NK-92 treated with Interleukin-12 subunit alpha and Interleukin-12 subunit beta, amount 100 ng/mL, for 24 hours (cell line): ENCODE results near the gene TMEM178B.
"Not testable (repeated sequence)": the region's sequence is repeated elsewhere in the genome, so short reads cannot be mapped to it uniquely, and the experiment has no call there.

Experiments
- DNase-seq: peaks from one replicate; lab custom pipeline; 2025; lab: John Stamatoyannopoulos, UW

The TMEM178B gene

DNA sequence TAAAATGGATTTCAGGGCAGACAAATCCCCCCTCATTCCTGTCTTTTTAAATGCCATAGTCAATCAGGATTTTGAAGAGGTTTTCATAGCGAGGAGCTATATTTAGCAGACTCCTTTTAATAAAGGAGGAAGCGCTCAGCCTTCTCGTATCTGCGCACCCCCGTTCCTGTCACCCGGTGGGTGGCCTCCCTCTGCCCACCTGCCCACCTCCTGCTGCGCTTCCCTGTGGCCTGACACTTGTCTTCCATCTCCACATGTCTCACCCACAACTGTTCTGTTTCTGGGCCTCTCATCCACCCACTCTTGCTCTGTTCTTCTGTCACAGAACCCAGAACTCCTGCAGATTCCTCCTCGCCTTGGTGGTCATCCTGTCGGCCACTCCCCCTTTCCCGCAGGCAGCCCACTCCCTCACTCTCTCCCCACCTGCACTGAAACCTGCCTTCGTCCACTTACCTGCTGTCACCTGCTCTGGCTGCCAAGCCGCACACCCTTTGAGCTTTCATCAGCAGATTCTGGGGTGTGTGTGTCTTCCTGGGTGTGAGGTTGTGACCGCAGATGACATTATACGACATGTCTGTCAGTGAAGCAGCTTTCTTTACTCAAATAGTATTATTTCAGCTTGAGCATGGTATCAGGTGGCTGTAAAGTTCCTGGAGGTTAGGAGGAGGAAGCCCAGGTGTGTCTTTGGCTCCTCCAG, 313.8 kb downstream of the TMEM178B start:
- no peak for DNase-seq

GRCh38 chr7:141389140-141389796, 315.4 kb downstream of the TMEM178B start:
- no peak for DNase-seq

DNA sequence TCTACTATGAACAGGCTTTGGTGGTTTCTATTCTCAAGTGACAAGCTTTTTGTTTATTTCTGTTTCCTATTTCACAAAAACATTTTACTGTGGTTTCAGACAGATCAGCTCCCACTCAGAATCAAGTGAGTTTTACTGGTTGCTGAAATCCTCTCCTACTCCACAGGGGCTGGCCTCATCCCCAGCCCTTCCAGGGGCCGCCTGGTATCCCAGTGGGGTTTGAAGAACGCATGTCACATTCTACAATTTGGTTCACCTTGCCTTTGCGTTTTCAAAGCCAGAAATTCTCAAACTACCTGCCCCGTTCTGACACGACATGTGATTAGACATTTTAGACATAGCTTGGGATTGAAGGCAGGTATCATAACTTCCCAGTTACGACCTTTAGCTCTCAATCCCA, 316.5 kb downstream of the TMEM178B start:
- DNase-seq = no peak

- no peak for DNase-seq
Observed at GRCh38 chr7:141393056-141393455, 319.2 kb downstream of the TMEM178B start.

GRCh38 chr7:141397236-141398163, 323.6 kb downstream of the TMEM178B start:
- DNase-seq = no peak

DNA sequence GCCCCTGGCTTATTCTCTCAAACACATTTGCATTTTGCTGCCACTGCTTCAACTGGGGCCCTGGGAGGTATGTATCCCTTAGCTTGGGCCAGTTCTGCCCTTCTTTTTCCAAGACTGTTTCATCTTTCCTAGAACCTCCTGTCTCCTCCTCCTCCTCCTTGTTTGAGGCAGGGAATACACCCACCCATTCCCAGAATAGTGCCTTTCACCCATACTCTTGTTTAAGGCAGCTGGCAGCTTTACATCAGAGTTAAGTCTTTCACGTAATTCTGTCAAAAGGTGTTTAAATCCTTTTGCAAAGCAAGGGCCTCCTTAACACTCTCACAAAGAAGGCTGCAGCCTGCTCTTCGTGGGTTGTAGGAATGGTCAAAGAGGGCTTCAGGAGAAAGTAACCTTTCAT, 326.5 kb downstream of the TMEM178B start:
- DNase-seq = no peak

GRCh38 chr7:141402277-141402996, 328.6 kb downstream of the TMEM178B start:
- no peak for DNase-seq

DNA sequence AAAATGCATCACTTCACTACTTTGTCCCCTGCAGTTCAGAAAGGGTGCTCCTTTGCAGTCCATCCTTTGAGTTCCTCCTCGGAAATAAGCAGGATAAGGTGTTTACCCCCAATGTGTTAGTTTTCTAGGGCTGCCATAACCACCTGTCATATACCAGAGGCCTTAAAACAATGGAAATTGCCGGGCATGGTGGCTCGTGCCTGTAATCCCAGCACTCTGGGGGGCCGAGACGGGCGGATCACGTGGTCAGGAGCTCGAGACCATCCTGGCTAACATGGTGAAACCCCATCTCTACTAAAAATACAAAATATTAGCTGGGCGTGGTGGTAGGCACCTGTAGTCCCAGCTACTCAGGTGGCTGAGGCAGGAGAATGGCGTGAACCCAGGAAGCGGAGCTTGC, 330.0 kb downstream of the TMEM178B start:
- not testable (repeated sequence) for DNase-seq

DNA sequence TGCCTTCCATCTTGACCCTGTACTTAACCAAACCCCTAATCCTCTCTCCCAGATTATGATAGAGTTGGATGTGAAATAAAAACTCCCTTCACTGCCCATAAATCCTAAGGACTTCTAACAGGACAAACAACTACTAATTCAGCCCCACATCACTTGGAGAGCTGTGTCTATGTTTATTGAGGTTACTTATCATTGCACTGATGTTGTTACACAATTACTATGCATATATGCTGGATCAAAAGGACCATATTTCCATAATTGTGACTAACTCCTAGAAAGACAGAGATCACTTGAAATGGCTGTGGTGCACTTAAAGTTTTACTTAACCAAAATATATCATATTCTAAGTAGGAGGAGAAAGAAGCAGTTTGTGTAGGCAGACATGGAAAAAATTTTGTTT, 332.5 kb downstream of the TMEM178B start:
- no peak for DNase-seq

DNA sequence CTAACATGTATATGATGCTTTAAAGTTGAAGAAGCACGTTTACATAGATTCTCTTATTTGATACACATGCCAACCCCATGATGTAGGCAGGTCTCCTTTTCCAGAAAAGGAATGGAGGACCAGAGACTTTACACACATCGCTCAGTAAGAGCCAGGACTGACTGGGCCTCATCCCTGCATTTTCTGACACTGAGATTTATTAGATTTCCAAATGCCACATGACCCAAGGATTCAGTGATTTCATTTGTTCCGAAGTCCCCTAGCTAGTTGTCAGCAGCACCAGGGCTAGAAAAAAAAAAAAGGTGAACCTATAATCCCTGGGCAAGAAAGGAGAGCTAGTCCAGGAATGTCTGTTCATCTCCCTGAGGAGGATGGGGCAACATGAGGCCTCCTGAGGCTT, 334.0 kb downstream of the TMEM178B start:
- no peak for DNase-seq

DNA sequence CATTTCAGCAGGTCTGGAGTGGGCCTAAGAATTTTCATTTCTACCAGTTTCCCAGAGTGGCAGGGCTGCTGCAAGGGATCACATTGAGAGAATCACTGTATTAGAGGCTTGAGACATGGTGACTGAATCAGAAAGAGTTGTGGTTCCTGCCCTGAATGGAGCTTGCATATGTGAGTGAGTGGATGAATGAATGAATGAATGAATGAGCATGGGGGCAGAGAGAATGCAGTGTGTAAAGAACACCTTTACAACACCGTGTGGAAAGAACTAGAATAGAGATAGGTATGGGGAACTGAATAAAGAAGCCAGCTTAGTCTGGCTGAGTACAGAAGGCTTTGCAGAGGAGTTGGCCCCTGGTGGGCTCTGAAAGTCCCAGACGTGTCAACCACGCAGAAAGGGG, 334.6 kb downstream of the TMEM178B start:
- no peak for DNase-seq

DNA sequence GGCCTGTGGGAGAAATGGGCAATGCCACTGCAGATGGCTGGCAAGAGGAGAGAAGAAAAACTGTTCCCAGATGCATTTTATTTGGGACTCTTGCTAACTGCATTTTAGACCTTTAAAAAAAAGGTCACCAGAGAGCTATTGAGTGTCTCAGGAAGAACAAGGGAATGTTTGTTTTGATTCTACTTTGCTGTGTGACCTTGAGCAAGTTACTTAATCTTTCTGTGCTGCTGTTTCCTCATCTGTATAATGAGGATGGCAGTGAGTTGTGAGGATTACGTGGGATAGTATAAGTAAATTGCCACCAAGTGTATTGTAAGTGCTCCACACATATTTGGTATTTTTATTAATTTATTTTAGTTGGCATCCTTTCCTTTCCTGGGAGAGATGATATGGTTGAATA, 335.4 kb downstream of the TMEM178B start:
- DNase-seq = no peak

- no peak for DNase-seq
Observed at GRCh38 chr7:141409801-141410329, 336.0 kb downstream of the TMEM178B start.

- DNase-seq = no peak
Observed at GRCh38 chr7:141410353-141411000, 336.6 kb downstream of the TMEM178B start.

DNA sequence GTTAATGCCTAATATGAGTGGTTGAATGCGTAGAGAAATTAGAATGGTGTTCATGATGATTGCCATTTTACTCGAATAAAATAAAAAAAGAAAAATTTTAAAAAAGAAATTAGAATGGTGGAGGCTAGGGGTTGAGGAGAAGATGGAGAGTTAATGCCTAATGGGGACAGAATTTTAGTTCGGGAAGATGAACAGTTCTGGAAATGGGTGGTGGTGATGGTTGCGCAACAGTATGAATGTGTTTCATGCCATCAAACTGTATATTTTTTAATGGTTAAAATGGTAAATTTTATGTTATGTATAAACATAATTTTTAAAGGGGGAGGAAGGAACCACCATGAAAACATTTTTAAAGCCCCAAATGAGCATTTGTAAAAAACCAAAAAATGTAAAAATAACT, 337.3 kb downstream of the TMEM178B start:
- DNase-seq = no peak

GRCh38 chr7:141415999-141416398, 342.1 kb downstream of the TMEM178B start:
- DNase-seq = no peak

DNA sequence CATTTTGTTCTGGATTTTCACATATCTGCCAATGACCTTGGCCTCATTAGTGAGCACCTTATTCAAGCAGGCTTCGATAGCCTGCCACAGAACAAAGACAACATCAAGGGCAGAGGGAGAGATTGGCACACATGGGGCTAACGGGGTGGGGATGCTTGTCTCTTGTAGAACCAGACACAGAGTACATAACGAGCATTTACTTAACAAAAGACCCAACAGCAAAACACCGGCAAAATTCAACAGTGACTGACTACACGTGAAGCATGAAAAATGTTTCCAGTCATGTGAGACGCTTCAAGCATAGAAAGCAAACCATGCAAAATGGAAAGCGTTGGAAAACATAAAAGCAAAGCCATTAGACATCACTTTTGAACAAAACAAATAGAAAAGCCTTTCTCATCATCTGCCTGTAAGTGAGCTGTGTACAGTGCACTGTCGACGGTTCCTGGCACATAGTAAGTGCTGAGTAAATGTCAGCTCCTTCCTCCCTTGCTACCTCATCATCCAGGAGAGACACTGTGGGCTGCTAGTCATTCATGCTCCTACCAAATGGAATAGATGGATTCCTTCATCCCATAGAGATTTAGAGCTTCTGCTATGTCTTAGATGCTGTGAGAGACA, 342.9 kb downstream of the TMEM178B start:
- no peak for DNase-seq

- DNase-seq = no peak
Observed at GRCh38 chr7:141417506-141417905, 343.6 kb downstream of the TMEM178B start.

DNA sequence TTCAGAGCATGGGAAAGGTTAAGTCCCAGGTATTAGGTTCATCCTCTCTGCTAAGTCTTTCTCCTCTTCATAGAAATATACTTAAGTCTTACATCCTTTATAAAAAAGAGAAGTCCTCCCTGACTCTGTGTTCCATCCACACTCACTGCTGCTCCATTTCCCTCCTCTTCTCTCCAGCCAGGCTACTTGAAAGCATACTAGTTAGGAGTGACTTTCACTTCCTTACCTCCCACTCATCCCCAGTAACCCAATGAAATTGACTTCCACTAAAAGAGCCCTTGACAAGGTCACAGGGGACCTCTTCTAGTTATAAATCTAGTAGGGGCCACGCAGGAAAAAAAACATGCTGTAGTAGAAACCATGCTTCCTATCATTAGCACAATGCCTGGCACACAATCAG, 344.2 kb downstream of the TMEM178B start:
- DNase-seq = no peak

DNA sequence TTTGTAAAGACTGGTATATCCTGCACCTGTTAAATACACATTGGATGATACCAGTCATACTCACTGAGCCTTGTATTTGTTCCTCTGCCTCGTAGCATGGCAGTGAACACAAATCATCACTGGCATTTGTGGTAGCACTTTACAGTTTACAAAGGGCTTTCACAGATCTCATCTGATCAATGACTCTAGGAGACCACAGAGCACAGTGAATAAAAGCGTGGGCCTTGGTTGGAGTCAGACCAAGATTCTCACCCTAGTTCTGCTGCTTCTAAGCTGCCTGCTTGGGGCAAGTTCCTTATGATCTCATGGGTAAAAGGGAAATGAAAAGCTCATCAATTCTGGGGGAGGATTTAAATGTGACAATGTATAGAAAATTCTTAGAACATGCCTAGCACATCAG, 347.4 kb downstream of the TMEM178B start:
- DNase-seq = no peak

GRCh38 chr7:141427134-141427533, 353.3 kb downstream of the TMEM178B start:
- DNase-seq = no peak
